Gastrocnemius medialis (tissue), 4 donors: ENCODE data around the gene RAVER2. TPM values are rescaled to one million over a fixed set of nuclear protein-coding genes. Genes with fewer than 3 reads are reported as not detected.
"Not testable (repeated sequence)": the region's sequence is repeated elsewhere in the genome, so short reads cannot be mapped to it uniquely, and the experiment has no call there.

Experiments
- ATAC-seq, 2 donors: fragments of 150-250 bp; one replicate each; pipeline ENCODE4 v1.9.1; 2016
- DNase-seq, 2 donors: peaks; one replicate each; pipeline ENCODE4 v3.0.0-alpha.2; 2019
- H3K27ac ChIP-seq, 4 donors: fragments of 200-600 bp; sonication (generic); 1 replicate in 1 of 4; 2 replicates in 3 of 4; pipeline ENCODE4 v1.5.1; 2016 to 2018; ENCODE audit warnings: mild to moderate bottlenecking in 2 of 4, moderate library complexity in 1 of 4
- H3K27me3 ChIP-seq, 3 donors: fragments of 200-600 bp; sonication (generic) in 2 of 3; 1 replicate in 1 of 3; 2 replicates in 2 of 3; pipeline versions ENCODE4 v1.5.1 to v1.6.0; 2016 to 2019; ENCODE audit warnings: mild to moderate bottlenecking in 1 of 3, moderate library complexity in 1 of 3
- H3K36me3 ChIP-seq, 2 donors: fragments of 200-600 bp; sonication (generic) in 1 of 2; one replicate each; pipeline ENCODE4 v1.5.1; 2017 to 2018
- H3K4me1 ChIP-seq, 2 donors: fragments of 200-600 bp; sonication (generic) in 1 of 2; one replicate each; pipeline ENCODE4 v1.5.1; 2016 to 2017; ENCODE audit warnings: mild to moderate bottlenecking in 2 of 2
- H3K4me3 ChIP-seq, 4 donors: fragments of 200-600 bp; sonication (generic) in 3 of 4; 1 replicate in 1 of 4; 2 replicates in 3 of 4; pipeline ENCODE4 v1.5.1; 2016 to 2019; ENCODE audit warnings: mild to moderate bottlenecking in 2 of 4
- H3K9me3 ChIP-seq, 3 donors: fragments of 200-600 bp; sonication (generic) in 2 of 3; 1 replicate in 1 of 3; 2 replicates in 2 of 3; pipeline ENCODE4 v1.5.1; 2016 to 2019
- CTCF ChIP-seq, 5 experiments: fragments of 450-650 bp in 3 of 5; fragments of 200-600 bp in 2 of 5; sonication (generic) in 2 of 5; IDR thresholded peaks in 4 of 5; conservative IDR thresholded peaks in 1 of 5; 1 replicate in 4 of 5; 2 replicates in 1 of 5; pipeline ENCODE4 v1.5.1; 2016 to 2019; ENCODE audit warnings: antibody characterized with exemption in 5 of 5, mild to moderate bottlenecking in 3 of 5, moderate library complexity in 3 of 5
- POLR2A ChIP-seq, 2 donors: fragments of 450-650 bp; IDR thresholded peaks; one replicate each; pipeline ENCODE4 v1.6.1; 2017; ENCODE audit warnings: antibody characterized with exemption in 2 of 2, mild to moderate bottlenecking in 2 of 2, moderate library complexity in 2 of 2
- in situ Hi-C, 4 donors: fragments of 200-750 bp; cut with MboI; loops; one replicate each; pipeline versions ENCODE4 v1.15.0 to v1.8.0; 2017; ENCODE audit warnings: low sequenced_read_pairs in 4 of 4
- intact Hi-C: fragments of 100-400 bp; cut with DNase I; formaldehyde crosslinking; loops from one replicate; pipeline ENCODE4 v1.15.1; 2023; ENCODE audit warnings: low total_unique reads
- total RNA-seq, 4 donors: library from RNA; depleted of rRNA; stranded (reverse); fragments of >200 nt; gene quantifications; one replicate each; pipeline versions ENCODE4 v1.1.0 to v1.2.3, GENCODE V29; 2016

RAVER2 gene
- total RNA-seq, 4 donors from 2014 or later = 8.4 to 9.4 (median 9.1) TPM

DNA sequence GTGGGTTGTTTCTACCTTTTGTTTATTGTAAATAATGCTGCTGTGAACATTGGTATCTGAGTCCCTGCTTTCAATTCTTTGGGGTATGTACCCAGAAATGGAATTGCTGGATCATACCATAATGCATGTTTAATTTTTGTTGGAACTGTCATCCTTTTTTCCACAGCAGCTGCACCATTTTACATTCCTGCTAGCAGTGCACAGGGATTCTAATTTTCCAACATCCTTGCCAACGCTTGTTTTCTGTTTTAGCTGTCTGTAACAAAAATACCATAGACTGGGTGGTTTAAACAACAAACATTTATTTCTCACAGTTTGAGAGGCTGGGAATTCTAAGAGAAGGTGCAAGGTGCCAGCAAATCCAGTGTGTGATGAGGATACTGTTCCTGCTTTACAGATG lies 65.1 kb downstream of the RAVER2 start:
- no peak for TF ChIP-seq CTCF (IDR thresholded peaks at IDR 0.05 in 4 of 5, conservative IDR thresholded peaks at IDR 0.05 in 1 of 5)
- TF ChIP-seq POLR2A (IDR thresholded peaks at IDR 0.05) = no peak
- ATAC-seq = no peak
- peaks cover 3 to 4% of the 10 kb centered on the region in 2 donors for H3K36me3 ChIP-seq
- H3K4me3 ChIP-seq = no peak overlapping the region
- H3K4me1 ChIP-seq = peaks cover 0 to 6% of the 10 kb centered on the region in 2 donors
- no peak overlapping the region for H3K27ac ChIP-seq
- H3K9me3 ChIP-seq = no peaks in the 10 kb centered on the region
- no peaks in the 10 kb centered on the region for H3K27me3 ChIP-seq
- in situ Hi-C loops = loop anchor here in 2 of 4 donors (10.0 kb wide), 2 partner anchors 115 to 545 kb away; no protein-coding TSS in a partner anchor
- intact Hi-C loops = no loop called here
- no peak for DNase-seq

DNA sequence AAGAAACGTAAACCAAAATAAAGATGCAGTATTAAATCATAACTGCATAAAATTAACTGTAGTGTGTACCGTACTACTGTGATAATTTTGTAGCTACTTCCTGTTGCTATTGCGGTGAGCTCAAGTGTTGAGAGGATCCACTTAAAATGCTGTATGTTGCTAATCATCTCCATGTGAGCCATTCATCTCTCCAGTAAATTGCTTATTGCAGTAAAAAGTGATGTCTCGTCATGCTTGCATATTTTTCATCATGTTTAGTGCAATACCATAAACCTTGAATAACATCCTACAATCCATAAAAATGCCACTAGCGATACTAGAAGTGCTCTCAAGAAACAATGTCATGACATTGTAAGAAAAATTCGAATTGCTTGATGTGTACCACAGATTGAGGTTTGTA lies 66.3 kb downstream of the RAVER2 start:
- H3K36me3 ChIP-seq = peaks cover 3 to 7% of the 10 kb centered on the region in 2 donors
- in situ Hi-C loops = loop anchor here in 2 of 4 donors (10.0 kb wide), 2 partner anchors 116 to 546 kb away; no protein-coding TSS in a partner anchor
- H3K27ac ChIP-seq = no peak overlapping the region
- ATAC-seq = no peak
- intact Hi-C loops = no loop called here
- no peak for DNase-seq
- H3K27me3 ChIP-seq = no peaks in the 10 kb centered on the region
- no peaks in the 10 kb centered on the region for H3K9me3 ChIP-seq
- peaks cover 0 to 6% of the 10 kb centered on the region in 2 donors for H3K4me1 ChIP-seq
- no peak overlapping the region for H3K4me3 ChIP-seq
- TF ChIP-seq POLR2A (IDR thresholded peaks at IDR 0.05) (no peak), CTCF (IDR thresholded peaks at IDR 0.05 in 4 of 5, conservative IDR thresholded peaks at IDR 0.05 in 1 of 5) (no peak)

DNA sequence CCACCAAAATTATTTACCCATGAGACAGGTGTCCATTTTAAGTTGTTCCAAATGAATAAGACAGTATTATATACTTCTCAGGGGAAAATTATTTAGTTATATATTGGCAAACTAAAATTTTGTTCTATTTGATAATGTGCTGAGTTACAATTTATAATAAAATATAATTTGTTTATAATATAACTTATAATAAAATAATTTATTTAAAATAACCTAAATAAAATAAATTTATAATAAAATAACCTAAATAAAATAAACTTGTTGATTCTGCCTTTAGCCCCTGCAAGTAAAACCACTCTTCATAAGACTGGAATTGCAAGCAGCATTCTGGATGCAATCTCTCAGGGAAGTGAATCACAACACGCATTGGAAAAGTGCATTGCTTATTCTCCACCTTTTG lies 69.6 kb downstream of the RAVER2 start:
- TF ChIP-seq POLR2A (IDR thresholded peaks at IDR 0.05) (no peak), CTCF (IDR thresholded peaks at IDR 0.05 in 4 of 5, conservative IDR thresholded peaks at IDR 0.05 in 1 of 5) (no peak)
- Histone ChIP-seq H3K36me3 (peaks cover 3 to 7% of the 10 kb centered on the region in 2 donors), H3K27me3 (no peaks in the 10 kb centered on the region), H3K27ac (no peak overlapping the region), H3K4me1 (no peaks in the 10 kb centered on the region), H3K9me3 (no peaks in the 10 kb centered on the region), H3K4me3 (no peak overlapping the region)
- DNase-seq (no peak), ATAC-seq (no peak)
- intact Hi-C loops = no loop called here
- in situ Hi-C loops = loop anchor here in 2 of 4 donors (10.0 kb wide), 2 partner anchors 120 to 550 kb away; no protein-coding TSS in a partner anchor

- H3K27ac ChIP-seq, ATAC-seq, DNase-seq, intact Hi-C loops, H3K4me1 ChIP-seq, H3K27me3 ChIP-seq, H3K9me3 ChIP-seq, H3K4me3 ChIP-seq, H3K36me3 ChIP-seq: not testable (repeated sequence)
- in situ Hi-C loops = loop anchor here in 2 of 4 donors (10.0 kb wide), 2 partner anchors 123 to 553 kb away; no protein-coding TSS in a partner anchor
Measured at GRCh38 chr1:64817364-64817763, 72.5 kb downstream of the RAVER2 start.

- in situ Hi-C loops = loop anchor here in 3 of 4 donors (5.0 to 10.0 kb wide), 4 partner anchors 126 to 556 kb away; no protein-coding TSS in a partner anchor
- H3K4me3 ChIP-seq, ATAC-seq, H3K27me3 ChIP-seq, DNase-seq, H3K4me1 ChIP-seq, H3K27ac ChIP-seq, H3K36me3 ChIP-seq, intact Hi-C loops, H3K9me3 ChIP-seq: not testable (repeated sequence)
Measured at GRCh38 chr1:64820572-64820971, 75.7 kb downstream of the RAVER2 start.
